Stimulated activated CD4-positive, alpha-beta T cell treated with anti-CD3 and anti-CD28 coated beads, Interleukin-2, amount 100 ng/mL, for 48 hours (primary cell): ENCODE data around the gene KLF7.

ENCODE experiments used
- DNase-seq, 2 donors: peaks; one replicate each; pipeline ENCODE4 v3.0.0-alpha.2; 2020

Gene KLF7

GRCh38 chr2:207088839-207089238 lies 76.9 kb downstream of the KLF7 start:
- no peak for DNase-seq

GRCh38 chr2:207088276-207088675 lies 77.5 kb downstream of the KLF7 start:
- no peak for DNase-seq

- no peak for DNase-seq
Measured at GRCh38 chr2:207087046-207087902, 78.5 kb downstream of the KLF7 start.

- no peak for DNase-seq
Measured at GRCh38 chr2:207086136-207086535, 79.6 kb downstream of the KLF7 start.

GRCh38 chr2:207085110-207085509 lies 80.6 kb downstream of the KLF7 start:
- no peak for DNase-seq

GRCh38 chr2:207083361-207084110 lies 82.2 kb downstream of the KLF7 start:
- DNase-seq: no peak

GRCh38 chr2:207082619-207083018 lies 83.1 kb downstream of the KLF7 start:
- DNase-seq: no peak

GRCh38 chr2:207078186-207078798 lies 87.5 kb downstream of the KLF7 start:
- DNase-seq: no peak

GRCh38 chr2:207077266-207077665 lies 88.5 kb downstream of the KLF7 start:
- no peak for DNase-seq

- DNase-seq: no peak
Measured at GRCh38 chr2:207075456-207075855, 90.3 kb downstream of the KLF7 start.

- peak; percentile 10 to 15 for DNase-seq
Measured at GRCh38 chr2:207073801-207074678, 91.7 kb downstream of the KLF7 start.

GRCh38 chr2:207073412-207073800 lies 92.3 kb downstream of the KLF7 start:
- DNase-seq: no peak

GRCh38 chr2:207072571-207072970 lies 93.2 kb downstream of the KLF7 start:
- no peak for DNase-seq

GRCh38 chr2:207071820-207072219 lies 93.9 kb downstream of the KLF7 start:
- DNase-seq: no peak

- DNase-seq: no peak
Measured at GRCh38 chr2:207067473-207067872, 98.3 kb downstream of the KLF7 start.

- no peak for DNase-seq
Measured at GRCh38 chr2:207066791-207067460, 98.8 kb downstream of the KLF7 start.

- DNase-seq: no peak
Measured at GRCh38 chr2:207066166-207066565, 99.6 kb downstream of the KLF7 start.

GRCh38 chr2:207064128-207064690 lies 101.5 kb downstream of the KLF7 start:
- no peak for DNase-seq

GRCh38 chr2:207061181-207061580 lies 104.6 kb downstream of the KLF7 start:
- DNase-seq: no peak

GRCh38 chr2:207055257-207055656 lies 110.5 kb downstream of the KLF7 start:
- DNase-seq: no peak

- DNase-seq: no peak
Measured at GRCh38 chr2:207054521-207054920, 111.2 kb downstream of the KLF7 start.
